ENCODE measurements around the gene HCN3. TPM values are rescaled to one million over a fixed set of nuclear protein-coding genes. Genes with fewer than 3 reads are reported as not detected.

Gene HCN3
- total RNA-seq, 1 donor from 2014 or later: 7.3 TPM

DNA sequence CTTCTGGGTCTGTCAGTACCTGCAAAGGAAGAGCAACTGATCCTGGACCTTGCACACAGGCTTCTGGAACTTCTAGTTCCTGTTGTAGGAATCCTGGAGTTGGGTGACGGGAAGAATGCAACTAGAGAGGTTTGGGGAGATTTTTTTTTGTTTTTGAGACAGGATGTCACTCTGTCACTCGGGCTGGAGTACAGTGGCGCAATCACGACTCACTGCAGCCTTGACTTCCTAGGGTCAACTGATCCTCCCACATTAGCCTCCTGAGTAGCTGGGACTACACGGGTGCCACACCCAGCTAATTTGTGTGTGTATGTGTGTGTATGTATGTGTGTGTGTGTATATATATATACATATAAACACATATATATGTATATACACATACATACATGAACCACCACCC is 40.8 kb upstream of the HCN3 start:
- Mint-ChIP-seq H3K36me3 (ENCODE audit: low read depth, unreplicated experiment) (peaks cover 10% of the 10 kb centered on the region), H3K27ac (ENCODE audit: unreplicated experiment) (no peak overlapping the region), H3K9me3 (ENCODE audit: unreplicated experiment) (no peaks in the 10 kb centered on the region), H3K27me3 (ENCODE audit: unreplicated experiment) (peaks cover 9% of the 10 kb centered on the region), H3K4me3 (ENCODE audit: unreplicated experiment) (no peak overlapping the region), H3K4me1 (ENCODE audit: unreplicated experiment) (peaks cover 10% of the 10 kb centered on the region)
- DNase-seq (ENCODE audit: low spot score): no peak
- TF ChIP-seq, protein P1, sequence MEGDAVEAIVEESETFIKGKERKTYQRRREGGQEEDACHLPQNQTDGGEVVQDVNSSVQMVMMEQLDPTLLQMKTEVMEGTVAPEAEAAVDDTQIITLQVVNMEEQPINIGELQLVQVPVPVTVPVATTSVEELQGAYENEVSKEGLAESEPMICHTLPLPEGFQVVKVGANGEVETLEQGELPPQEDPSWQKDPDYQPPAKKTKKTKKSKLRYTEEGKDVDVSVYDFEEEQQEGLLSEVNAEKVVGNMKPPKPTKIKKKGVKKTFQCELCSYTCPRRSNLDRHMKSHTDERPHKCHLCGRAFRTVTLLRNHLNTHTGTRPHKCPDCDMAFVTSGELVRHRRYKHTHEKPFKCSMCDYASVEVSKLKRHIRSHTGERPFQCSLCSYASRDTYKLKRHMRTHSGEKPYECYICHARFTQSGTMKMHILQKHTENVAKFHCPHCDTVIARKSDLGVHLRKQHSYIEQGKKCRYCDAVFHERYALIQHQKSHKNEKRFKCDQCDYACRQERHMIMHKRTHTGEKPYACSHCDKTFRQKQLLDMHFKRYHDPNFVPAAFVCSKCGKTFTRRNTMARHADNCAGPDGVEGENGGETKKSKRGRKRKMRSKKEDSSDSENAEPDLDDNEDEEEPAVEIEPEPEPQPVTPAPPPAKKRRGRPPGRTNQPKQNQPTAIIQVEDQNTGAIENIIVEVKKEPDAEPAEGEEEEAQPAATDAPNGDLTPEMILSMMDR (IDR thresholded peaks at IDR 0.05; ENCODE audit: unreplicated experiment): no peak

DNA sequence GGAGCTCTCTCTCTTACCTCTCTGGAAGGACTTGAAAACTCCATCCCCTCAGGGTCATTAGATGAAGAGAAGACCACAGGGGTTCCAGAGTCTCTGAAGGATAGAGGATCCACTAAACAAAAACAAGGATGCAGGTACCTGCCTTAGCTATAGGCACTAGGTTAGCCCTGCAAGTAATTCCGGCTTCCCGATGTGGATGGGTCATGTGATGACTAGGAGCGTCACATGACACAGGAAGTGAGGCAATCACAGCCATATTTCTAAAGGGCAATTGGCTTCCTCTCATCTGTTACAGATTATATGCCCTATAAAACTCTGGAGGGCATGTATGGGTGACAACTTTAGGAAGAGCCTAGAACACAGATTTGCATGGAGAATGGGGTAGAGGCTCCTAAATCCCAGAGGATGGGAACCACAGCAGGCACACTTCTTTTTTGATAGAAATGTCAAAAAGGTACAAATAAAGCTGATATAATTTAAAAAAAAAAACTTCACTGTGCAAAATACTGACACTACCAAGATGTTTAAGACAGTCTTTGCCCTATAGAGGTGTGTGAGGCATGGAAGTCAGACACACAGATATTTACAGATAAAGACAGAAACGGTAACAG is 36.1 kb upstream of the HCN3 start:
- TF ChIP-seq, protein P1 (IDR thresholded peaks at IDR 0.05; ENCODE audit: unreplicated experiment): no peak
- Mint-ChIP-seq H3K27ac (ENCODE audit: unreplicated experiment) (peak overlapping the region; percentile 71), H3K9me3 (ENCODE audit: unreplicated experiment) (no peaks in the 10 kb centered on the region), H3K36me3 (ENCODE audit: low read depth, unreplicated experiment) (peaks cover 7% of the 10 kb centered on the region), H3K4me3 (ENCODE audit: unreplicated experiment) (peak overlapping the region; percentile 80), H3K4me1 (ENCODE audit: unreplicated experiment) (peaks cover 27% of the 10 kb centered on the region), H3K27me3 (ENCODE audit: unreplicated experiment) (peaks cover 14% of the 10 kb centered on the region)
- peak; percentile 51 for DNase-seq (ENCODE audit: low spot score)

DNA sequence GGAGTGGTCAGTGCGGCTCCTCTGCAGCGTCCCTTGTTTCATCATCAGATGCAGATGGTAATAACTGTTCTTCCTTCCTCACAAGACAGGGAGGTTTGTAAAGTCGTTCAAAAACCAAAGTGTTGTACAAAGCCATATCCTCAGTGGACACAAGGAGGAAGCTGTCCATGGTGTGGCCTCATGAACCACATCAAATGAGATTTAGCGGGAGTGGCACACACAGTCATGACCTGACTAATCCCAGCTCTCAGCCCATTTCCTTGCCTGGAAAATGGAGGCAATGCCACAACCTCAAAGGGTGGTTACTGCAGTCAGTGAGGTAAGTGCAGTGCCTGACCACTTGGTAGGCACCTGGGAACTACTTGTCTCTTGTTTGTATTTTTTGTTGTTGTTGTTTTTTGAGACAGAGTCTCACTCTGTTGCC is 35.4 kb upstream of the HCN3 start:
- H3K4me1 Mint-ChIP-seq (ENCODE audit: unreplicated experiment): peaks cover 27% of the 10 kb centered on the region
- TF ChIP-seq, protein P1 (IDR thresholded peaks at IDR 0.05; ENCODE audit: unreplicated experiment): no peak
- H3K36me3 Mint-ChIP-seq (ENCODE audit: low read depth, unreplicated experiment): peaks cover 9% of the 10 kb centered on the region
- H3K27ac Mint-ChIP-seq (ENCODE audit: unreplicated experiment): peak overlapping the region; percentile 8
- no peak overlapping the region for H3K4me3 Mint-ChIP-seq (ENCODE audit: unreplicated experiment)
- no peaks in the 10 kb centered on the region for H3K9me3 Mint-ChIP-seq (ENCODE audit: unreplicated experiment)
- DNase-seq (ENCODE audit: low spot score): no peak
- peaks cover 19% of the 10 kb centered on the region for H3K27me3 Mint-ChIP-seq (ENCODE audit: unreplicated experiment)

DNA sequence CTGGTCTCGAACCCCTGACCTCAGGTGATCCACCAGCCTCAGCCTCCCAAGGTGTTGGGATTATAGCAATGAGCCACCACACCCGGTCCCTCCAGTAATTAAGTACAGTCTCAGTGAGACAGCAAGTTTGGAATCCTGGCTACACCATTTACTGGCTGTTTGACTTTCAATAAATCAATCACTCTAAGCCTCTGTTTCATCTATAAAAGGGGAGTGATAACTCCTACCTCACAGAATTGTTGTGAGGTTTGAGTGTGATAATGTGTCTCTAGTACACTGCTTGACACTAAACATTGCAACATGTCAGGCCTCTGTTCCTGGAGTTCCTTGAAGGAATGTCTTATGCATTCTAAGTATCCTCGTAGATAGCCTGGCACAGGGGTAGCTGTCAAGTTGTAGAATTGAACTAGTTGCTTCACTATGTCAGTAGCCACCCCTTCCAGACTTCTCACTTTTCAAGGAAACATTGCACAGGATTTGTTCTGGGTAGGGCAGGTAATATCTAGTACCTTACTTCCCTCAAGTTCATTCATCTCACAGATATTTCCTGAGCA is 34.4 kb upstream of the HCN3 start:
- TF ChIP-seq, protein P1 (IDR thresholded peaks at IDR 0.05; ENCODE audit: unreplicated experiment): no peak
- peaks cover 19% of the 10 kb centered on the region for H3K27me3 Mint-ChIP-seq (ENCODE audit: unreplicated experiment)

More for the DNA sequence above, 34.4 kb upstream of the HCN3 start:
- peaks cover 27% of the 10 kb centered on the region for H3K4me1 Mint-ChIP-seq (ENCODE audit: unreplicated experiment)
- H3K36me3 Mint-ChIP-seq (ENCODE audit: low read depth, unreplicated experiment): peaks cover 15% of the 10 kb centered on the region
- peak overlapping the region; percentile 92 for H3K4me3 Mint-ChIP-seq (ENCODE audit: unreplicated experiment)
- DNase-seq (ENCODE audit: low spot score): no peak
- no peaks in the 10 kb centered on the region for H3K9me3 Mint-ChIP-seq (ENCODE audit: unreplicated experiment)
- peak overlapping the region; percentile 16 for H3K27ac Mint-ChIP-seq (ENCODE audit: unreplicated experiment)
